HEK293 (cell line): ENCODE results near the gene PLS1.

ENCODE experiments used
- BCL11B ChIP-seq: fragments of 450-650 bp; formaldehyde crosslinking; IDR thresholded peaks from 2 replicates; pipeline ENCODE4 v1.5.1; 2016; ENCODE audit warnings: low read depth, missing biosample characterization, missing genetic modification characterization
- BCL6B ChIP-seq: fragments of 450-650 bp; formaldehyde crosslinking; IDR thresholded peaks from 2 replicates; pipeline ENCODE4 v1.5.1; 2017; ENCODE audit warnings: missing biosample characterization, missing genetic modification characterization
- FEZF1 ChIP-seq: fragments of 450-650 bp; formaldehyde crosslinking; IDR thresholded peaks from 2 replicates; pipeline ENCODE4 v1.5.1; 2016; ENCODE audit warnings: missing biosample characterization, missing genetic modification characterization
- GFI1B ChIP-seq: fragments of 450-650 bp; formaldehyde crosslinking; IDR thresholded peaks from 2 replicates; pipeline ENCODE4 v1.5.1; 2016; ENCODE audit warnings: missing biosample characterization, missing genetic modification characterization
- GLIS1 ChIP-seq: fragments of 450-650 bp; formaldehyde crosslinking; IDR thresholded peaks from 2 replicates; pipeline ENCODE4 v1.5.1; 2016; ENCODE audit warnings: missing biosample characterization, missing genetic modification characterization
- HOXC10 ChIP-seq: sonication (generic); formaldehyde crosslinking; IDR thresholded peaks from 2 replicates; pipeline ENCODE4 v1.8.1; 2023; ENCODE audit warnings: mild to moderate bottlenecking, missing genetic modification reagents
- MZF1 ChIP-seq: fragments of 450-650 bp; formaldehyde crosslinking; IDR thresholded peaks from 2 replicates; pipeline ENCODE4 v1.5.1; 2017; ENCODE audit warnings: missing biosample characterization, missing genetic modification characterization, borderline replicate concordance
- PRDM1 ChIP-seq: fragments of 450-650 bp; formaldehyde crosslinking; IDR thresholded peaks from 2 replicates; pipeline ENCODE4; 2016; ENCODE audit warnings: missing biosample characterization, missing genetic modification characterization
- SALL2 ChIP-seq: fragments of 450-650 bp; formaldehyde crosslinking; IDR thresholded peaks from 2 replicates; pipeline ENCODE4 v1.5.0; 2017; ENCODE audit warnings: missing biosample characterization, mild to moderate bottlenecking, missing genetic modification characterization, borderline replicate concordance
- ZBTB48 ChIP-seq: fragments of 450-650 bp; formaldehyde crosslinking; IDR thresholded peaks from 2 replicates; pipeline ENCODE4 v1.5.1; 2016; ENCODE audit warnings: missing biosample characterization, missing genetic modification characterization
- ZNF19 ChIP-seq: fragments of 450-650 bp; formaldehyde crosslinking; IDR thresholded peaks from 2 replicates; pipeline ENCODE4; 2016; ENCODE audit warnings: missing biosample characterization, missing genetic modification characterization, low read depth
- ZNF211 ChIP-seq: fragments of 450-650 bp; formaldehyde crosslinking; IDR thresholded peaks from 2 replicates; pipeline ENCODE4 v1.5.1; 2016; ENCODE audit warnings: low read depth, missing biosample characterization, missing genetic modification characterization
- ZNF221 ChIP-seq: fragments of 450-650 bp; formaldehyde crosslinking; IDR thresholded peaks from 2 replicates; pipeline ENCODE4 v1.5.1; 2017; ENCODE audit warnings: missing biosample characterization, missing genetic modification characterization, borderline replicate concordance
- ZNF292 ChIP-seq: fragments of 450-650 bp; formaldehyde crosslinking; IDR thresholded peaks from 2 replicates; pipeline ENCODE4 v1.5.1; 2016; ENCODE audit warnings: low read depth, missing biosample characterization, missing genetic modification characterization, borderline replicate concordance
- ZNF433 ChIP-seq: fragments of 450-650 bp; formaldehyde crosslinking; IDR thresholded peaks from 2 replicates; pipeline ENCODE4 v1.5.1; 2016; ENCODE audit warnings: missing biosample characterization, missing genetic modification characterization, low read depth
- ZNF514 ChIP-seq: fragments of 450-650 bp; formaldehyde crosslinking; IDR thresholded peaks from 2 replicates; pipeline ENCODE4 v1.5.1; 2016; ENCODE audit warnings: missing biosample characterization, missing genetic modification characterization
- ZNF521 ChIP-seq: fragments of 450-650 bp; formaldehyde crosslinking; IDR thresholded peaks from 2 replicates; pipeline ENCODE4 v1.5.1; 2017; ENCODE audit warnings: missing biosample characterization, mild to moderate bottlenecking, missing genetic modification characterization
- ZNF530 ChIP-seq: fragments of 450-650 bp; formaldehyde crosslinking; IDR thresholded peaks from 2 replicates; pipeline ENCODE4 v1.5.1; 2016; ENCODE audit warnings: low read depth, missing biosample characterization, missing genetic modification characterization
- ZNF610 ChIP-seq: fragments of 450-650 bp; formaldehyde crosslinking; IDR thresholded peaks from 2 replicates; pipeline ENCODE4 v1.5.1; 2016; ENCODE audit warnings: missing biosample characterization, missing genetic modification characterization, borderline replicate concordance
- ZNF624 ChIP-seq: fragments of 450-650 bp; formaldehyde crosslinking; IDR thresholded peaks from 2 replicates; pipeline ENCODE4 v1.5.1; 2017; ENCODE audit warnings: missing biosample characterization, missing genetic modification characterization
- ZNF639 ChIP-seq: fragments of 450-650 bp; formaldehyde crosslinking; IDR thresholded peaks from 2 replicates; pipeline ENCODE4 v1.5.1; 2016; ENCODE audit warnings: missing biosample characterization, missing genetic modification characterization
- ZNF677 ChIP-seq: fragments of 450-650 bp; IDR thresholded peaks from 2 replicates; pipeline ENCODE4 v1.5.0; 2018; ENCODE audit warnings: missing biosample characterization, mild to moderate bottlenecking, missing genetic modification characterization, moderate library complexity
- ZNF707 ChIP-seq: fragments of 450-650 bp; formaldehyde crosslinking; IDR thresholded peaks from 2 replicates; pipeline ENCODE4 v1.5.1; 2016; ENCODE audit warnings: missing biosample characterization, missing genetic modification characterization
- ZNF777 ChIP-seq: fragments of 450-650 bp; formaldehyde crosslinking; IDR thresholded peaks from 2 replicates; pipeline ENCODE4 v1.5.1; 2017; ENCODE audit warnings: missing biosample characterization, missing genetic modification characterization, borderline replicate concordance
- ZNF785 ChIP-seq: fragments of 450-650 bp; formaldehyde crosslinking; IDR thresholded peaks from 2 replicates; pipeline ENCODE4 v1.5.1; 2016; ENCODE audit warnings: missing biosample characterization, missing genetic modification characterization
- ZSCAN23 ChIP-seq: fragments of 450-650 bp; formaldehyde crosslinking; IDR thresholded peaks from 2 replicates; pipeline ENCODE4 v1.5.1; 2016; ENCODE audit warnings: missing biosample characterization, missing genetic modification characterization
- ZSCAN30 ChIP-seq: fragments of 450-650 bp; IDR thresholded peaks from 2 replicates; pipeline ENCODE4 v1.5.1; 2018; ENCODE audit warnings: missing biosample characterization, mild to moderate bottlenecking, missing genetic modification characterization, moderate library complexity
- TF ChIP-seq, protein P1 (sequence below): fragments of 450-650 bp; formaldehyde crosslinking; IDR thresholded peaks from 2 replicates; pipeline ENCODE4 v1.5.1; 2016; ENCODE audit warnings: missing biosample characterization, missing genetic modification characterization
- TF ChIP-seq, protein P2 (sequence below): fragments of 450-650 bp; formaldehyde crosslinking; IDR thresholded peaks from 2 replicates; pipeline ENCODE4 v1.5.1; 2017; ENCODE audit warnings: missing biosample characterization, missing genetic modification characterization
- TF ChIP-seq, protein P3 (sequence below): fragments of 450-650 bp; formaldehyde crosslinking; IDR thresholded peaks from 2 replicates; pipeline ENCODE4 v1.5.1; 2016; ENCODE audit warnings: missing biosample characterization, missing genetic modification characterization

PLS1 gene

DNA sequence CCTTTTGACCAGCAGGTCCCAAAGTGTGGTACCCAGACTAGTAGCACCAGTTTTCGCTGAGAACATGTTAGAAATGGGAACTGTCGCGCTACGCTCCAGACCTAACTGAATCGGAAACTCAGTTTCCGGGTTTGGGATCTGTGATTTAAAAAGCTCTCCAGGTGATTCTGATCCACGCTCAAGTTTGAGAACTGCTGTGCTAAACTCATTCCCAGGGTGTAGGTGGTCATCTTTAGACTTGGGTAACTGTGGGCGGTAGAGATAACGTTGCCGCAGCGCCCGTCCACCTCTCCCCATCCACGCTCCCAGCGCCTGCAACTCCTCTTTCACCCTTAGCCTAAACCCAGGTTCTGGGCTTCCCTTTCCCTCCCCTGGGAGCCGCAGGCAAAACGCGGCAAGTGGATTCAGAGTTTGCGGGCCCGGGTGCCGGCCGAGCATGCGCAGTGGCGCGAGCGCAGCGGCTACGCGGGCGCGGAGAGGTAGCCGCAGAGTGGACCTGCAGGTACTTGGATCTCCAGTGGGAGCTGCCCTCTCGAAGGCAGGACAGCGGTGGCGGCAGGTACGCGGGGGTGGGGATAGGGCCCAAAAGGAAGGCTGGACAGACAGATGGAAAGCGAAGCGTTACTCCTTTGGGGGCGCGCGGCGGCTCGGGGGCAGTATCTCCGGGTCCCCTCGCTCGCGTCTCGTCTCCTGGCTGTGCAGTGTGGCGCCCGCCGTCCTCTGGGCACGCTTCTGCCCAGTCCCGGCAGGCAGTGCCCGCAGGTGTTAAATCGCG, at the start of gene PLS1 (continued):
- no peak; the same call in 1 of the 2 replicates for TF ChIP-seq ZSCAN30 (tag by site-specific recombination)
- no peak for TF ChIP-seq ZNF292 (tag by site-specific recombination)
- no peak for TF ChIP-seq SALL2 (tag by site-specific recombination)
- TF ChIP-seq ZNF221 = no peak
- no peak for TF ChIP-seq ZNF19 (tag by site-specific recombination)
- TF ChIP-seq, protein P1, sequence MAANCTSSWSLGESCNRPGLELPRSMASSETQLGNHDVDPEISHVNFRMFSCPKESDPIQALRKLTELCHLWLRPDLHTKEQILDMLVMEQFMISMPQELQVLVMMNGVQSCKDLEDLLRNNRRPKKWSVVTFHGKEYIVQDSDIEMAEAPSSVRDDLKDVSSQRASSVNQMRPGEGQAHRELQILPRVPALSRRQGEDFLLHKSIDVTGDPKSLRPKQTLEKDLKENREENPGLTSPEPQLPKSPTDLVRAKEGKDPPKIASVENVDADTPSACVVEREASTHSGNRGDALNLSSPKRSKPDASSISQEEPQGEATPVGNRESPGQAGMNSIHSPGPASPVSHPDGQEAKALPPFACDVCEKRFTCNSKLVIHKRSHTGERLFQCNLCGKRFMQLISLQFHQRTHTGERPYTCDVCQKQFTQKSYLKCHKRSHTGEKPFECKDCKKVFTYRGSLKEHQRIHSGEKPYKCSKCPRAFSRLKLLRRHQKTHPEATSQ = no peak
- TF ChIP-seq ZNF777 = no peak
- TF ChIP-seq BCL11B = no peak
- peak; percentile 36; the same call in 1 of the 2 replicates for TF ChIP-seq ZNF639 (tag by site-specific recombination)
- TF ChIP-seq ZNF530 (tag by site-specific recombination) = no peak
- TF ChIP-seq, protein P2, sequence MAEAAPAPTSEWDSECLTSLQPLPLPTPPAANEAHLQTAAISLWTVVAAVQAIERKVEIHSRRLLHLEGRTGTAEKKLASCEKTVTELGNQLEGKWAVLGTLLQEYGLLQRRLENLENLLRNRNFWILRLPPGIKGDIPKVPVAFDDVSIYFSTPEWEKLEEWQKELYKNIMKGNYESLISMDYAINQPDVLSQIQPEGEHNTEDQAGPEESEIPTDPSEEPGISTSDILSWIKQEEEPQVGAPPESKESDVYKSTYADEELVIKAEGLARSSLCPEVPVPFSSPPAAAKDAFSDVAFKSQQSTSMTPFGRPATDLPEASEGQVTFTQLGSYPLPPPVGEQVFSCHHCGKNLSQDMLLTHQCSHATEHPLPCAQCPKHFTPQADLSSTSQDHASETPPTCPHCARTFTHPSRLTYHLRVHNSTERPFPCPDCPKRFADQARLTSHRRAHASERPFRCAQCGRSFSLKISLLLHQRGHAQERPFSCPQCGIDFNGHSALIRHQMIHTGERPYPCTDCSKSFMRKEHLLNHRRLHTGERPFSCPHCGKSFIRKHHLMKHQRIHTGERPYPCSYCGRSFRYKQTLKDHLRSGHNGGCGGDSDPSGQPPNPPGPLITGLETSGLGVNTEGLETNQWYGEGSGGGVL = peak; percentile 24; the same call in 1 of the 2 replicates
- TF ChIP-seq ZNF624 (tag by site-specific recombination) = no peak
- peak; percentile 42; the same call in 1 of the 2 replicates for TF ChIP-seq PRDM1 (tag by site-specific recombination)
- peak; percentile 30; the same call in 1 of the 2 replicates for TF ChIP-seq ZNF610 (tag by site-specific recombination)
- TF ChIP-seq MZF1 (tag by site-specific recombination) = 0 out of 2 replicates have a peak, but pooled peaks have one; percentile 34
- TF ChIP-seq ZNF433 (tag by site-specific recombination) = no peak
- no peak for TF ChIP-seq ZNF707 (tag by site-specific recombination)
- no peak for TF ChIP-seq BCL6B (tag by site-specific recombination)
- no peak for TF ChIP-seq GLIS1
- TF ChIP-seq FEZF1 (tag by site-specific recombination) = no peak
- TF ChIP-seq, protein P3, sequence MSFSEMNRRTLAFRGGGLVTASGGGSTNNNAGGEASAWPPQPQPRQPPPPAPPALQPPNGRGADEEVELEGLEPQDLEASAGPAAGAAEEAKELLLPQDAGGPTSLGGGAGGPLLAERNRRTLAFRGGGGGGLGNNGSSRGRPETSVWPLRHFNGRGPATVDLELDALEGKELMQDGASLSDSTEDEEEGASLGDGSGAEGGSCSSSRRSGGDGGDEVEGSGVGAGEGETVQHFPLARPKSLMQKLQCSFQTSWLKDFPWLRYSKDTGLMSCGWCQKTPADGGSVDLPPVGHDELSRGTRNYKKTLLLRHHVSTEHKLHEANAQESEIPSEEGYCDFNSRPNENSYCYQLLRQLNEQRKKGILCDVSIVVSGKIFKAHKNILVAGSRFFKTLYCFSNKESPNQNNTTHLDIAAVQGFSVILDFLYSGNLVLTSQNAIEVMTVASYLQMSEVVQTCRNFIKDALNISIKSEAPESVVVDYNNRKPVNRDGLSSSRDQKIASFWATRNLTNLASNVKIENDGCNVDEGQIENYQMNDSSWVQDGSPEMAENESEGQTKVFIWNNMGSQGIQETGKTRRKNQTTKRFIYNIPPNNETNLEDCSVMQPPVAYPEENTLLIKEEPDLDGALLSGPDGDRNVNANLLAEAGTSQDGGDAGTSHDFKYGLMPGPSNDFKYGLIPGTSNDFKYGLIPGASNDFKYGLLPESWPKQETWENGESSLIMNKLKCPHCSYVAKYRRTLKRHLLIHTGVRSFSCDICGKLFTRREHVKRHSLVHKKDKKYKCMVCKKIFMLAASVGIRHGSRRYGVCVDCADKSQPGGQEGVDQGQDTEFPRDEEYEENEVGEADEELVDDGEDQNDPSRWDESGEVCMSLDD = no peak
- TF ChIP-seq HOXC10 = no peak
- no peak for TF ChIP-seq ZNF211
- no peak for TF ChIP-seq ZNF514 (tag by site-specific recombination)
- peak; percentile 39; the same call in 1 of the 2 replicates for TF ChIP-seq ZBTB48 (tag by site-specific recombination)
- TF ChIP-seq ZNF521 (tag by site-specific recombination) = no peak
- TF ChIP-seq ZNF785 = no peak
- no peak for TF ChIP-seq ZNF677 (tag by site-specific recombination)
- no peak for TF ChIP-seq ZSCAN23 (tag by site-specific recombination)
- TF ChIP-seq GFI1B = no peak
